D721Med (cell line): ENCODE results near the gene TBX3.

Source experiments
- DNase-seq: peaks from one replicate; pipeline ENCODE4 v3.0.0; 2011; ENCODE audit warnings: low spot score; ENCODE audit not compliant: insufficient read length
- FAIRE-seq: peaks from 2 replicates; lab custom pipeline; 2011; peaks lifted over from hg19 to GRCh38; lab: Jason Lieb, UNC
- TF ChIP-seq, protein P1 (sequence below): IDR thresholded peaks from 2 replicates; pipeline ENCODE4 v1.5.1; 2012; ENCODE audit warnings: mild to moderate bottlenecking, control low read depth; ENCODE audit not compliant: insufficient read depth; ENCODE audit errors: missing control alignments

Gene TBX3

GRCh38 chr12:114681116-114681871 lies 2.7 kb downstream of the TBX3 start:
- TF ChIP-seq, protein P1, sequence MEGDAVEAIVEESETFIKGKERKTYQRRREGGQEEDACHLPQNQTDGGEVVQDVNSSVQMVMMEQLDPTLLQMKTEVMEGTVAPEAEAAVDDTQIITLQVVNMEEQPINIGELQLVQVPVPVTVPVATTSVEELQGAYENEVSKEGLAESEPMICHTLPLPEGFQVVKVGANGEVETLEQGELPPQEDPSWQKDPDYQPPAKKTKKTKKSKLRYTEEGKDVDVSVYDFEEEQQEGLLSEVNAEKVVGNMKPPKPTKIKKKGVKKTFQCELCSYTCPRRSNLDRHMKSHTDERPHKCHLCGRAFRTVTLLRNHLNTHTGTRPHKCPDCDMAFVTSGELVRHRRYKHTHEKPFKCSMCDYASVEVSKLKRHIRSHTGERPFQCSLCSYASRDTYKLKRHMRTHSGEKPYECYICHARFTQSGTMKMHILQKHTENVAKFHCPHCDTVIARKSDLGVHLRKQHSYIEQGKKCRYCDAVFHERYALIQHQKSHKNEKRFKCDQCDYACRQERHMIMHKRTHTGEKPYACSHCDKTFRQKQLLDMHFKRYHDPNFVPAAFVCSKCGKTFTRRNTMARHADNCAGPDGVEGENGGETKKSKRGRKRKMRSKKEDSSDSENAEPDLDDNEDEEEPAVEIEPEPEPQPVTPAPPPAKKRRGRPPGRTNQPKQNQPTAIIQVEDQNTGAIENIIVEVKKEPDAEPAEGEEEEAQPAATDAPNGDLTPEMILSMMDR, result no peak
- DNase-seq (no peak), FAIRE-seq (no peak)

- DNase-seq (no peak), FAIRE-seq (no peak)
- TF ChIP-seq, protein P1, result no peak
Measured at GRCh38 chr12:114680604-114681069, 3.3 kb downstream of the TBX3 start.

DNA sequence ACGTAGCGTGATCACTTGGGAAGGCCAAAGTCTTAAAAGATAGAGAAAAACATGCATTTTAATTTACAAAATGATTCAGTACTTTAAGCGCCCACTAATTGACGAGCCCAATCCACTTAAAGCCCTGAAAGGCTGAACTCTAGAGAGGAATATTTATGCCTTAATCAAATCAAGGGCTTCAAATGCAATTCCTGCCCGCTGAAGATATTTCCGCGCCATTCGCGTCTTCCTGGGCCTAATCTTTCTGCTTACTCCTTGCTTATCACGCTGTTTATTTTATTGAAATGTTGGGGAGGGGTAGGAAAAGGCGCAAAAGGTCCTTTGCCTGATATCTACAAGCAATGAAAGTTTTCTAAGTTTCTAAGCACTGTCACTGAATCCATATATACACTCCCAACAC lies 4.0 kb downstream of the TBX3 start:
- DNase-seq (no peak), FAIRE-seq (no peak)
- TF ChIP-seq, protein P1, result no peak

DNA sequence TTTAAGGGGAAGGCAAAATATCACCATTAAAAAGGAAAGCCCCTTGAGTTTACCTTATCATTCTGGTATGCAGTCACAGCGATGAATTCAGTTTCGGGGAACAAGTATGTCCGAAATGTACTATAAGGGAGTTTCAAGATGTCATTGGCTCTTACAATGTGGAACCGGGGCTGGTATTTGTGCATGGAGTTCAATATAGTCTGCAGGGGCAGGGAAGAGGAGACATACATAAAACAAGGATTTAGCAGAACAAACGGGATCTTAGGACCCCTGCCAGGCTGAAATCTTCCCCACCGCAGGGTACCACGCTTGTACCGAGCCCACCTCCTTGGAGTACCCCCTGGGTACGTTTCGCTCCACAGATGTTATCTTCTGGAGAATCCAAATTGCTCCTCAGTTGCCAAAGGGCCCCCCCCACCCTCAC lies 4.5 kb downstream of the TBX3 start:
- FAIRE-seq (no peak), DNase-seq (no peak)
- TF ChIP-seq, protein P1, result no peak

GRCh38 chr12:114678718-114679117 lies 5.3 kb downstream of the TBX3 start:
- TF ChIP-seq, protein P1, result no peak
- DNase-seq, result no peak
- FAIRE-seq, result no peak

DNA sequence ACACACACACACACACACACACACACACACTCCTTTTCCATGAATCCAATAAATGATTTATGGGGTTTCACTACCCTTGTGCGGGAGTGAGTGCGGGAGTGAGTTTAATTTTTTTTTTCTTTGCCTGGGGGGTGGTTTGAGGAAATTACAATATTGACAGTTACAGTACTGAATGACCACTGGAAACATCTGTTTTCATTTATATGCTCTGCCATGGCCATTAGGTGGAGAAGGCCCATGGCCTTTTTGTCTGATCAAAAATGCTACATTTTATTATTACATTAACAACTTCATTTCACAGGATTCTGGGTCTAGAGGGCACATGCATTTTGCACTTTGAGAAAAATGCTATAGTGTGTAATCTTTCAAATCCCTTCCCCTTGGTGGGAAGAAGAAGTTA lies 5.9 kb downstream of the TBX3 start:
- DNase-seq (no peak), FAIRE-seq (no peak)
- TF ChIP-seq, protein P1, result no peak

GRCh38 chr12:114676142-114676741 lies 7.7 kb downstream of the TBX3 start:
- TF ChIP-seq, protein P1, result no peak
- no peak for FAIRE-seq
- no peak for DNase-seq
